HG02763 (cell line): ENCODE results near the gene SOCS7.
"Not testable (repeated sequence)": the region's sequence is repeated elsewhere in the genome, so short reads cannot be mapped to it uniquely, and the experiment has no call there.

Experiments
- ATAC-seq: cut with Tn5 transposase; IDR thresholded peaks from one replicate; pipeline ENCODE4 v1.9.1; 2021; ENCODE audit warnings: mild to moderate bottlenecking, moderate library complexity; ENCODE audit not compliant: unreplicated experiment

The SOCS7 gene

DNA sequence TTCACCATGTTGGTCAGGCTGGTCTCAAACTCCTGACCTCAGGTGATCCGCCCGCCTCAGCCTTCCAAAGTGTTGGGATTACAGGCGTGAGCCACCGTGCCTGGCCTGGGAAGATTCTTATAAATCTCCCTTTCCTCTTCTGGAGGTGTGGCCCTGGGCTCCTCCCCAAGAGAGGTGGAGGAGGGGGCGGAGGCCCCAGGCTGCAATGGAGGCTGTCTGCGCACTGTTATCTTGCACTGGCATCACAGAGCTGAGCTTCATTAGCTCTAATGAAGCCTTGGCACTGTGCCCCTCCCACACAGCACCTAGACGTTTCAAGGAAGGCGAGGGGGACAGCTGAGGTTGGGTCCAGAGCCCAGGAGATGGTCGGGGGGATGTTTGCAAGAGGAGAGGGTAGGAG, 84.2 kb downstream of the SOCS7 start:
- no peak for ATAC-seq

DNA sequence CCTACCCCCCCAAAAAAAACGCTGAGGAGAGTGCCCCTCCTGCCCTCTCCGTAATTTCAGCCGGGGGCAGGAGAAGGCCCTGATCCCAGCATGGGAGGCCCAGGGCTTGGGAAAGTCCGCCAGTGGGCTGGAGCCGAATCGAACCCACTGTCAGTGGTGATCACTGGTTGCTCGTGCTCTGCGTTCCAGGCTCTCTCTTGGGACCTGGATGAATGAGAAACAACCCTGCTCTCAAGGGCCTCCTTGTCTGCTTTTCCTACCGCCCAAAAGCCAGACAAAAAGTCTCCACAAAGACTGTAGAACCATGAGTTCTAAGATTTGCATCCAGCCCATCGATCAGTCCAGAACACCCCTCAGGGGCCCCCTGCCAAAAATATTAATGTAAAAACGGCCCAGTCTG, 84.7 kb downstream of the SOCS7 start:
- ATAC-seq = no peak

DNA sequence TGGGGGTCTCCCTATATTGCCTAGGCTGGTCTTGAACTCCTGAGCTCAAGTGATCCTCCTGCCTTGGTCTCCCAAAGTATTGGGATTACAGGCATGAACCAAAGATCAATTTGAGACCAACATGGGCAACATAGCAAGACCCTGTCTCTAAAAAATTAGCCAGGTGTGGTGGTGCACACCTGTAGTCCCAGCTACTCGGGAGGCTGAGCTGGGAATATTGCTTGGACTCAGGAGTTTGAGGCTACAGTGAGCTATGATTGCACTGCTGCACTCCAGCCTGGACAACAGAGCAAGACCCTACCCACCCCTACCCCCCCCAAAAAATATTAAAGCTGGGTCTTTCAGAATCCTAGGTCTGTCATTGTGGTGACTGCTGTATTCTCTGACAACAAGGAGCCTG, 85.7 kb downstream of the SOCS7 start:
- not testable (repeated sequence) for ATAC-seq

DNA sequence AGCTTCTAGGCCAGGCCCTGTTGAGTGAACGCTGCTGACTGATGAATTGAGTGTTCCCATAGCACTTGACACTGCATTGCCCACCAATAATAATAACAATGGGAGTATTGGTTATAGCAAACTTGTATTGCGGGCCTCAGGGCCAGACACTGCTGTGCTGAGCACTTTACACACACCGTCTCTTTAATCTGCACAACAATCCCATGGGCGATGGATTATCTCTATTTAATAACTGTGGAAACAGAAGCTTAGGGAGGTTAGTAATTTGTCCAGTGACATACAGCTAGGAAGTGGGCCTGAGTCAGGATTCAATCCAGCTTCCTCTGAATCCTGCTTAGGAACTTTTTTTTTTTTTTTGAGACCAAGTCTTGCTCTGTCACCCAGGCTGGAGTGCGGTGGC, 87.8 kb downstream of the SOCS7 start:
- no peak for ATAC-seq

DNA sequence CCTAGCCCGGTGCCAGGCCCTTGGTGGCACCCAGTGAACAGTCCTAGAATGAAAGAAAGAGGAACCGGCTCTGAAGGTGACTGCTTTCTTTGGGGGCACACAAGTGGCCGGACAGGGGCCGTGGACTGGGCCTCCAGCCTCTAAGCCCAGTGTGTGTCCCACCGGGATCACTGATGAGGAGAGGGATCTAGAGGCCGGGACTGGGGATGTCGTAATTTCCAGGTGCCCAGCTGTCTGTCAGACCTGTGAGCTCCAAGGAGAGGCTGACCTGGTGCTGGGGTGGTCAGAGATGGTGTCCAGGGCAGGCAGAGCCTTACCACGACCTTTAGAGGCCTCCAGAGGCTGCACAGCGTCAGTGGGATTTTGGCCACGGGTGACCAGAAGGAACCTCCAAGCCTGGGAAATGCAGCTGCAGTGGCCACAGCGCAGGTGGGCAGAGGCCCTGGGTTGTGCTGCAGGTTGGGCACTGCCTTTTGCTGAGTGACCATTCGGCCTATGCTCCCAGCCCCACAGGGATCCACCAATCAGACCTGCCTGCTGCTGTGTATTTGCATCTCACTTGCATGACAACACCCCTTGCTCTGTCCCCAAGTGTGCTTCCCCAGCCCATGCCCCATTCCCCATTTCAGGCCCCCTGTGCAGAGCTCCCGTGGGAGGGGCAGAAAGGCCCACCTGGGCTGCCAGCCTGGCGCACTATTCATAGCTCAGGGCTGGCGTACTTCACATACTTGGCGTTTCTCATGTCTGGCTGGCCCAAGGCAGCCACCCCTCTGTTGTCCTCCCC, 89.2 kb downstream of the SOCS7 start:
- no peak for ATAC-seq

DNA sequence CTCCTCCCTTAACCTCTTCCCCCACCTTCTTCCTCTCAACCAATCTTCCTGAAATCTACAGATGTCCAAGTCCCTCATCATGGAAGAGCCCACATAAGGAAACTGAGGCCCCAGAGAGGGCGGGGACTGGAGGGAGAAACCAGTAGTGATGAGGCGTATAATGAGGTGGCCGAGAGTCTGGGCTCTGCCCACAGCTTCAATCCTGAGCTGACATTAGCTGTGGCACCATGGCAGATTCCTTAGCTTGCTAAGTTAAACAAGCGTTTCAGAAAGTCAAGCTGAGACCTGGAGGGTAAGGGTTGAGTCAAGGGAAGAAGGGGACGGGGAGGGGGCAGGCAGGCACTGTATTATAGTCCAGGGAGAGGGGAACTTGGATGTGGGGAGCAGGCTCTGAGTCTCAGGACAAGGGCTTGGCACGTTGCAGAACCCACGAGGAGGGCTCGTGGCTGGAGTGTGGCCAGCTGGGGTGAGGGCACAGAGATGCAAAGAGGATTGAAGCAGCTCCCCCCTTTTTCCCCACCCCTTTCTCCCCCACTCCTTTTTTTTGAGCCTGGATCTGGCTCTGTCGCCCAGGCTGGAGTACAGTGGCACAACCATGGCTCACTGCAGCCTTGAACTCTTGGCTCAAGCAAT, 89.9 kb downstream of the SOCS7 start:
- no peak for ATAC-seq

DNA sequence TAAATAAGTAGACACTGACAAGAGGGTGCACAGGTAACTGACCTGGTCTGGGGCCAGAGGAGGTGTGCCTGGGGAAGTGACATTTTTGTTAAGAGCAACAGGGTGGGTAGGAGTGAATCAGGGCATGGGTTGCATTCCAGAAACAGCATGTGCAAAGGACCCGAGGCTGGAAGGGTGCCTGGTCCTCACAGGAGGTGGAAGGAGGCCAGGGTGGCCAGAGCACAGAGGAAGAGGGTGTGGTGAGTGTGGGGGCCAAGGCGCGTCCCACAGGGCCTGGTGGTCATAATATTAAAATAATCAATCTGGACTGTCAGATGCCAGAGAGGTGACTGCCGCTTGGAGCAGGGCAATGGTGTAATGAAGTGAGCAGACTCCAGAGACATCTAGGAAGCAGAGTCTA, 90.9 kb downstream of the SOCS7 start:
- no peak for ATAC-seq

DNA sequence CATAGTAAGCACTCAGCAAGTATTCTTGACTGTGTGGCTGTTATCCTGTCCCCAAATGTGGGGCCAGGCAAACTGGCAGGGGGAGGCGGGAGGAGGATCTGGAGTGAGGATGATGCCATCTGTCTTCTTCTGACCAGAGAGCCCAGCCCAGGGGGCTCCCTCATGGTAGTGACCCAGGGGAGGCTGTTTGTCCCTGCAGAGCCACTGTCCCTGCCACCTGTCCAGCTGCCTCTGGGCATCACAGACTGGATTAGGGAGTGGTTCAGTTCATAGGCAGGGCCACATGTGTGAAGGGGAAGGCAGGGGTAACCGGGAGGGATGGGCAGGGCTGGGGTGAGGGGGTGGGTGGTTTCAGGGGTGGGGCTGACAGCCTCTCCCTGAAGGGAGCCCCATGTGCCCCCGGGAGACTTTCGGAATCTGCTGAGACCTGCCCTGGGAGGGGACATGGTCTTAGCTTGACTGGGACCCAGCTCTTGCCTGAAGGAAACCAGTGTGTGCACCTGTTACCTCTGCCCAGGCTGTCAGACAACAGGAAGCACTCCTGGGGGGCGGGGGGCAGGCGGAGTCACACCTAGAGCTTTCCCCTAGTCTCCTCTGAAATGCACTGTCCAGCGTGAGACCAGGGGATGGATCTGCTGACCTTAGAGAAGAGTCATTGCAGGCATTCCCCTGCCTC, 91.8 kb downstream of the SOCS7 start:
- ATAC-seq = no peak

DNA sequence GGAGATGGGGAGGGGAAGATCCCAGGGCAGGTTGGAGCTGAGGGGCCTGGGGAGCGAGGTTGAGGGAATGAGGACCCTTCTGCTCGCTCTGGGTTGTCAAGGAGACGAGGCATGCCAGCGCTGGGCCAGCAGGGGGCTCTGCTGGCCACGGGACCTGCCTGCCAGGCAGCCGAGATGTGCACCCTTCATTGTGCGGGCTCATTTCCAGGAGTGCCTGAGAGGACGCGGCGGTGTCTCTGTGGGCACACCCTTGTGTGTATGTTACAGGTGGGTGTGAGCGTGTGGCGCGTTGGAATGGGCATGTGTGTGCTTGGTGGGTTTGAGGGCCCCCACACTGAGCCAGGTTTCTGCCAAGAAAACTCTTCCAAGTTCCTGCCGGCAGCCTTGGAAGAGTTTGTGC, 92.5 kb downstream of the SOCS7 start:
- no peak for ATAC-seq

DNA sequence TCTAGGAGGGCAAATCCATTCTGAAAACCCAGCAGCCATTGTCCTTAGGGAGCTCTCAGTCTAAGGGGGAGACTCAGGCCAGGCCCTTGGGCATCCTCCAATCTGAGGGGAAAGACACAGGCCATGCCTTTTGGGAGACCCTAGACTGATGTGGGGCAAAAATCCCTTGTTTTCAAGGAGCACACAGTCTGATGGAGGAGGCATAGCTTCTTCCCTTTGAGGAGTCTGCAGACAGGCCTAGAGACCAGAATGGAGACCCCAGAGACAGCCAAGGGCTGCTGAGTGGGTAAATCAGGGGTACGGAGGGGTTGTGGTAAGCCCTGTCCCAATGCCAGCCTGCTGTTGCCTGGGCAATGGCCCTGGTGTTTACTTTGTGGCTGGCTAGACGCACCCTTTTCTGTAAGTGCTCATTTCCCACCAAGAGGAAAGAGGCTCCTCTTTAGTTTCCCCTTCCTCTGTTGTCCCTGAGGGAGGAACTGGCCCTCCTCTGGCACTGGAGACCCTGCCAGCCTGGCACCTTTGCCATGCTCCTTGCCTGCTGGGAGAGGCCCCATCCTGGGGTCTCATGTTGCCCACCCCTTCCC, 96.0 kb downstream of the SOCS7 start:
- no peak for ATAC-seq

DNA sequence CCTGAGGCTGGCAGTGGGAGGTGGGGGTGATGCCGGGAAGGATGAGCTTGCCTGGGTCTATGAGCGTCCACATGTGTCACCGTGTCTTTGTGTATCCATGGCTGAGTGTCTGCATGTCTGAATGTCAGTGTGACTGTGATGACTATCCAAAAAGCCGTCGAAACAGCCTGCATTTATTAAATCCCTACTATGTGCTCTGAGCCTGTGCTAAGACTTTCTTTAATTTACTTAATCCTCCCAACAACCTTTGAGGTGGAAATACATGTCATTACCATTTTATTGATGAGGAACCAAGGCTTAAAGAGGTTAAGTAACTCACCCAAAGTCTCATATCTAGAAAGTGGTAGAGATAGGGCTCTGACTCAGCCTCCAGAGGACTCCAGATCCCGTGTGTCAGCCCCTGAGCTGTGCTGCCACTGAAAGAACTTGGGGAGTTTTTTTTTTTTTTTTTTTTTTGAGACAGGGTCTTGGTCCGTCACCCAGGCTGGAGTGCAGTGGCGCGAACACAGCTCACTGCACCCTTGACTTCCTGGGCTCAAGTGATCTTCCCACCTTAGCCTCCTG, 96.6 kb downstream of the SOCS7 start:
- ATAC-seq = no peak

DNA sequence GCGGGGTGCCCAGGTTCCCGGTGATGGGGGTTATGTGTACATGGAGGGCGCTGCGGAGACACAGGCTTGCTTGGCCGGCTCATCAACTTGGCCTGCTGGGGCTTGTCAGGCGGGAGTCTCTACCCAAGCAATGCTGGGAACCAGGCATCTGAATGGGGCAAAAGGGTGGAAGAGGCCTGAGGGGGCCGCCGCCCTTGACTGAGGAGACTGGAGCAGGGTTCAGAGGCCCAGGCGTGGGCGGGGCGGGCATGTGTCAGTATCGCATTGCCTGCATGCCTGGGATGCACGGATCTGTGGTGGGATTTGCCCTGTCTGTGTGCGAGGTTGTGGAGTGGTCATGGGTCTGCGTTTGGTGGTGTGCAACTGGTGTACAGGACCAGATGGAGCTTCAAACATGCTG, 97.7 kb downstream of the SOCS7 start:
- ATAC-seq = no peak

DNA sequence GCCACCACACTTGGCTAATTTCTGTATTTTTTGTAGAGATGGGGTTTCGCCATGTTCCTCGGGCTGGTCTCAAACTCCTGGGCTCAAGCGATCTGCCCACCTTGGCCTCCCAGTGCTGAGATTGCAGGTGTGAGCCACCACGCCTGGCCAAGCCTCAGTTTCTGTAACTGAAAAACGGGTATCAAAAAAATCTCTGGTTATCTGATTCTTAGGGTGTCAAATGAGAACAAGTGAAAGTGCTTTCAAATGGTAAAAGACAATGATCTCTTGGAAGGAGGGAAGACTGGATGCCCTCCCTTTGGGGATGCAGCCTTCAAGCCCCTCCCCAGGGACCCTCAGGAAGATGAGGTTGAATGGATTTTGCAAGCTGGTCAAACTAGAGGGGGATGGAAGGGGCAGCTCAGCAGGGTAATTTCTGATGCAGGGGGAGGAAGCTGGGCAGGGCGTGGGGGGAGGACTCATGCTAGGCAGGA, 98.9 kb downstream of the SOCS7 start:
- ATAC-seq = no peak

DNA sequence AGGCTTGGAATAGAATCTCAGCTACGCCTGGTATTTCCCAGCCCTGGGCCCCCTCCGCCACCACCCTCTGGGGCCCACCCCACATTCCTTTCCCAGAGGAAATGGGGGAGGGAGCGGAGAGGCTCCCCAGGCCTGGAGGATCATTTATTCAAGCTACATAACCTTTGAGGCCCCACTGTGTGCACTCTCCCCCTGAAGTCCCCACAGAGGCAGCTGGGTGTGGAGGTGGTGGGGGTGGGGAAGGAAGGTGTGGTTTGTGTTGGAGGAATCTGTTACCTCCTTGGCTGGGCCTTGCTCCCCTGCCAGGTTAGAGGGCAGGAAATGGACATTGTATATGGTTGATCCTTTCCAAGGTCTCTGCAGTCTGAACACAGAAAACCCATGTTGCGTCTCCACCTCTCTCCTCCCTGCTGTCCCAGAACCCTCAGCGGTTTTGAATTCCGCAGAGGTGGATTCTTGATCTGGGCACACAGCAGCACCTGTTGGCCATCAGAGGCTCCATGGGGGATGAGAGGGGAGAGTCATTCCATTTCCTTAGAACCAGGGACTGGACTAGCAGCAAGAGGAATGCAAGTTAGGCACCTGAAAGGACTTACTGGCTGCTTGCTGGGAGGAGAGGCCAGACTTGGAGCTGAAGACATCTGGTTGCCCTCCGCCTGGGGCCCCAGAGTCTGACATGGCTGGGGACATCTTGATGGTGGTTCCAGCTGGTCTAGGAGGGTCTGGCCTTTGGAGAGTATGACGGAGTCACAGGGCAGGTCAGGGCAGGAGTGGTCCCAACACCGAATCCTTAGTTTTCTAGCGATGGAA, 99.6 kb downstream of the SOCS7 start:
- no peak for ATAC-seq

DNA sequence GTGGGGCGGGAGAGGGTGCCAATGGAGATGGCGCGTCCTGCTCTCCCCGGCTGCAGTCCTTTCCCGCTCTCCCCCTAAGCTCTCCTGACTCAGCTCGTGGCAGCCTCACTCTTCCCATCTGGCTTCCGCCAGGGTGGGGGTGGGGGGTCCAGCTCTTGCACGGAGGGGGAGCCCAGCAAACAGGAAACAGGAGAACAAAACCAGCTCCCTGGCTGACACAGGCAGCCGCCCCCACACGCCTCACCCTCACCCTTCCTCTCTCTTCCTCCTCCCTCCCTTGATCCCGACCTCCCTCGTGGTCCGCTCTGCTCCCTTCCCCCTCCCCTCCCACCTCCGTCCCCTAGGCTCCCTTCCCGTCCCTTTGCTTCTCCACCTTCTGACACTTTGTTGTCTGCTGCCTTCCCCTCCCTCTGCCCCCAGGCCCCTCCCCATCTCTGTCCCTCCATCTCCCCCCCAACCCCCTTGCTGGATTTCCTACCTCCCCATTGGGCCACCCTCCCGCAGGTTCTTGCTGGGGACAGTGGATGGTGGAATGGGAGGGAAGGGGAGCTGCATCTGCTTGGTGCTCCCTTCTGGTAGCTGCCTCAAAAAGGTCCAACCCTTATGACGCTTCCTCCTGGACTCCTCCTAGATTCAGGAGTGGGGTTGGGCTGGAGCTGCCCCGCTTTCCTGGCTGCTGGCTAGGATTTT, 100.3 kb downstream of the SOCS7 start:
- ATAC-seq = no peak

DNA sequence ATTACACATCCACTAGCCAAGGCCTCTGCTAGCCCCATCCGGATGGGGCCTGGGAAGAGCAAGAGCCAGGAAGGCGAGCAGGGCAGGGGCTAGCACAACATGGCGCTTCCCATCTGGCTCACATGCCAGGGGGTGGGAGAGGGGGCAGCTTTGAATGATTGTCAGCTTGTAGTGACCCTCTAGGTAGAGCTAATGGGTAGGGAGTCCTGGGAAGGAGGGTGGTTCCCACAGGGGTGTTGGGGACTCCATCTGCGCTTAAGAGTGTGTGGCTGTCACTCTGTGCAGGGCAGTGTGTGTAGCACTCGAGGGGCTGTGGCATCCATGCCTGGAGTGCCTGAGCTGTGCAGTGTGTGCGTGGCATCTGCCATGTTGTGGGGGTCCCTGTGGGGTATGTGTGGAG, 101.1 kb downstream of the SOCS7 start:
- no peak for ATAC-seq

DNA sequence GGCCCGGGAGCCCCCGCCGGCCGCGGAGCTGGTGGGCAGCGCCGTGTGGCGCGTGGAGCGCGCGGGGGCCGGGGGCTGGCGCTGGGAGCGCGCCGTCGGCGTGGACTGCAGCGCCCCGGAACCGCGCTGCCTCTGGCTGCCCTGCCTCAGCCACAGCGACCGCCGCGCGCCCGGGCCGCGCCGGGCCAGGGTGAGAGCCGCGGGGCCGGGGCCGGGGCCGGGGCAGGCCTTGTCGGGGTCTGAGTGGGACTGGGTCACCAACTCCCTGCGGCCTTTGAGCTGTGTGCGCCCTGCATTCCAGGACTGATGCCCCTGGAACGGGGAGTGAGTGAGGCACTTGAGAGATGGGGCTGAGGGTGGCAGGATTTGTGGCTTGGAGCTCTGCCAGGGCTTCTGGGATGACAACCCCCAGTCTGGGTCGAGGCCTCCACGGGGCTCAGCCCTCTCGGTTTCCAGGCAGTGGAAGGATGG, 102.3 kb downstream of the SOCS7 start:
- ATAC-seq = no peak

DNA sequence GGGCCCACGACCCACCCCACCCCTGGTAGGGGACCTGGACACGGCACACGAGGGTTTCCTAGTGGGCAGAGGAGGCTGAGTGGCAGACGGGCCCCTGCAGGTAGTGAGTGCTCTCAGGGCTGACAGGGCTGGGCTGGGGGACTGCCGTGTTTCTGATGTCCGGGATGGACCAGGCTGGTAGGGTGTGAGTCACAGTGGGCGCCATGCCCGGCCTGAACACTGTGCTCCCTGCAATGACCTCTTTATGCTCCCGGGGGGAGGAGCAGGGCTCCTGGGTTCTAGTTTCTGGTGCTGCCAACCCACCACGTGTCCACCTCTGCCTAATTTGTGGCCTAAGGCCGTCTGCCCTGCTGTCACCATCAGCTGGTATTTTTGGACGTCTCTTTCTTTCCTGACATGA, 102.9 kb downstream of the SOCS7 start:
- ATAC-seq = no peak
